Tibial nerve (tissue), 4 donors: ENCODE results near the gene LARP1B.

Source experiments
- EP300 ChIP-seq, 2 donors: sonication (generic); formaldehyde crosslinking; IDR thresholded peaks; one replicate each; pipeline ENCODE4 v1.6.1; 2017; ENCODE audit warnings: antibody characterized with exemption in 2 of 2, mild to moderate bottlenecking in 1 of 2
- POLR2A ChIP-seq, 2 donors: fragments of 450-650 bp; IDR thresholded peaks; one replicate each; pipeline ENCODE4 v1.6.1; 2017; ENCODE audit warnings: antibody characterized with exemption in 2 of 2, mild to moderate bottlenecking in 2 of 2, moderate library complexity in 2 of 2
- TF ChIP-seq, protein P1 (sequence below), 5 experiments: fragments of 200-600 bp in 3 of 5; fragments of 450-650 bp in 2 of 5; sonication (generic) in 3 of 5; IDR thresholded peaks; one replicate each; pipeline ENCODE4 v1.5.1; 2016 to 2019; ENCODE audit warnings: antibody characterized with exemption in 5 of 5, mild to moderate bottlenecking in 3 of 5, moderate library complexity in 2 of 5

DNA sequence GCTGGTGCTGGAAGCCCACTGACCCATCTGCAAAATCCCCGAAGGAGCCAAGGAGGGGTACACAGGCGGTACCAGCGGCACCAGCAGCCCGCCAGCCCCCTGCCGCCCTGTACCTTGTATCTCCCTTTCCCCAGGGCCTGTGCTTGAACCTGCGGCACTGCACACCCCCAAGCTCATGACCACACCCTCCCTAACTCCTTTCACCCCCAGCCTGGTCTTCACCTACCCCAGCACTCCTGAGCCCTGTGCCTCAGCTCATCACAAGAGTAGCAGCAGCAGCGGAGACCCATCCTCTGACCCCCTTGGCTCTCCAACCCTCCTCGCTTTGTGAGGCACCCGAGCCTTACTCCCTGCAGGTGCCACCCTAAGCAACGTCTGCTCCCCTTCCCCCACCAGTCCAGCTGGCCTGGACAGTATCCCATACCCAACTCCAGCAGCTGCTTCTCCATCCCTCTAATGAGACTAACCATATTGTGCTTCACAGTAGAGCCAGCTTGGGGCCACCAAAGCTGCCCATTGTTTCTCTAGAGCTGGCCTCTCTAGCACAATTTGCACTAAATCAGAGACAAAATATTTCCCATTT is 94.9 kb downstream of the LARP1B start:
- TF ChIP-seq, protein P1, sequence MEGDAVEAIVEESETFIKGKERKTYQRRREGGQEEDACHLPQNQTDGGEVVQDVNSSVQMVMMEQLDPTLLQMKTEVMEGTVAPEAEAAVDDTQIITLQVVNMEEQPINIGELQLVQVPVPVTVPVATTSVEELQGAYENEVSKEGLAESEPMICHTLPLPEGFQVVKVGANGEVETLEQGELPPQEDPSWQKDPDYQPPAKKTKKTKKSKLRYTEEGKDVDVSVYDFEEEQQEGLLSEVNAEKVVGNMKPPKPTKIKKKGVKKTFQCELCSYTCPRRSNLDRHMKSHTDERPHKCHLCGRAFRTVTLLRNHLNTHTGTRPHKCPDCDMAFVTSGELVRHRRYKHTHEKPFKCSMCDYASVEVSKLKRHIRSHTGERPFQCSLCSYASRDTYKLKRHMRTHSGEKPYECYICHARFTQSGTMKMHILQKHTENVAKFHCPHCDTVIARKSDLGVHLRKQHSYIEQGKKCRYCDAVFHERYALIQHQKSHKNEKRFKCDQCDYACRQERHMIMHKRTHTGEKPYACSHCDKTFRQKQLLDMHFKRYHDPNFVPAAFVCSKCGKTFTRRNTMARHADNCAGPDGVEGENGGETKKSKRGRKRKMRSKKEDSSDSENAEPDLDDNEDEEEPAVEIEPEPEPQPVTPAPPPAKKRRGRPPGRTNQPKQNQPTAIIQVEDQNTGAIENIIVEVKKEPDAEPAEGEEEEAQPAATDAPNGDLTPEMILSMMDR (IDR thresholded peaks at IDR 0.05), result no peak
- TF ChIP-seq POLR2A (IDR thresholded peaks at IDR 0.05), result no peak
- TF ChIP-seq EP300 (IDR thresholded peaks at IDR 0.05), result no peak
